ENCODE measurements around the gene SENP7. TPM values are rescaled to one million over a fixed set of nuclear protein-coding genes. Genes with fewer than 3 reads are reported as not detected.

SENP7 gene
- total RNA-seq, 4 donors from 2014 or later, result 5.3 to 16.8 (median 5.9) TPM

DNA sequence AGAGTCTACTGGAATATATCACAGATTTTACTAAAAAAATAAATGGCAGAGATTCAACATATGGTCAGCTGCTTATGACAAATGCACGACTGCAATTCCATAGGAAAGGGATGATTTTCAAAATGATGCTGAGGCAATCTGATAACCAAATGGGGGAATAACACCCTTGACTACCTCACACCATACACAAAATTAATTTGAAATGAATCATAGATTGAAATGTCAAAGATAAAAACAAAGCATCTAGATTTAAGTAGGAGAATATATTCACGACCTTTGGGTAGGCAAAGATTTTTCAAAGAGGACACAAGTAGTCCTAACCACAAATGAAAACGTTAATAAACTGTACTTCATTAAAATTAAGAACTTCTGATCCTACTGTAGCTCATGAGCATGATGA is 11.2 kb downstream of the SENP7 start:
- ATAC-seq, result no peak

DNA sequence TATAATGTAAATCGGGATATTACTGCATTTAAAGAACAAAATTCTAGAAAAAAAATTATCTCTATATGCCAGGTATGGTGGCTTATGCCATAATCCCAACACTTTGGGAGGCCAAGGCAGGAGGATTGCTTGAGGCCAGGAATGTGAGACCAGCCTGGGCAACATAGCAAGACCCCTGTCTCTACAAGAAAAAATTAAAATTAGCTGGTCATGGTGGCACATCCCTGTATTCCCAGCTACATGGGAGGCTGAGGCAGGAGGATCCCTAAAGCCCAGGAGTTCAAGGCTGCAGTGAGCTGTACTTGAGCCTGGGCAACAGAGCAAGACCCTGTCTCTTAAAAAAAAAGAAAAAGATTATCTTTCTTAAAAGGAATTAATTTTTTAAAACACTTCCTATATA is 12.8 kb downstream of the SENP7 start:
- TF ChIP-seq, protein P1, sequence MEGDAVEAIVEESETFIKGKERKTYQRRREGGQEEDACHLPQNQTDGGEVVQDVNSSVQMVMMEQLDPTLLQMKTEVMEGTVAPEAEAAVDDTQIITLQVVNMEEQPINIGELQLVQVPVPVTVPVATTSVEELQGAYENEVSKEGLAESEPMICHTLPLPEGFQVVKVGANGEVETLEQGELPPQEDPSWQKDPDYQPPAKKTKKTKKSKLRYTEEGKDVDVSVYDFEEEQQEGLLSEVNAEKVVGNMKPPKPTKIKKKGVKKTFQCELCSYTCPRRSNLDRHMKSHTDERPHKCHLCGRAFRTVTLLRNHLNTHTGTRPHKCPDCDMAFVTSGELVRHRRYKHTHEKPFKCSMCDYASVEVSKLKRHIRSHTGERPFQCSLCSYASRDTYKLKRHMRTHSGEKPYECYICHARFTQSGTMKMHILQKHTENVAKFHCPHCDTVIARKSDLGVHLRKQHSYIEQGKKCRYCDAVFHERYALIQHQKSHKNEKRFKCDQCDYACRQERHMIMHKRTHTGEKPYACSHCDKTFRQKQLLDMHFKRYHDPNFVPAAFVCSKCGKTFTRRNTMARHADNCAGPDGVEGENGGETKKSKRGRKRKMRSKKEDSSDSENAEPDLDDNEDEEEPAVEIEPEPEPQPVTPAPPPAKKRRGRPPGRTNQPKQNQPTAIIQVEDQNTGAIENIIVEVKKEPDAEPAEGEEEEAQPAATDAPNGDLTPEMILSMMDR (IDR thresholded peaks at IDR 0.05 in 4 of 5, conservative IDR thresholded peaks at IDR 0.05 in 1 of 5), result no peak
- TF ChIP-seq POLR2A (IDR thresholded peaks at IDR 0.05), result no peak
- Histone ChIP-seq H3K4me3 (no peak overlapping the region), H3K9me3 (no peaks in the 10 kb centered on the region), H3K4me1 (no peaks in the 10 kb centered on the region), H3K27ac (no peak overlapping the region), H3K36me3 (peaks cover 0 to 13% of the 10 kb centered on the region in 2 donors), H3K27me3 (no peaks in the 10 kb centered on the region)
- in situ Hi-C loops (cut with MboI; ENCODE audit: low sequenced_read_pairs in 4 of 4), result no loop called here
- ATAC-seq (no peak), DNase-seq (no peak)
- intact Hi-C loops (cut with DNase I; ENCODE audit: low total_unique reads), result no loop called here

More for the DNA sequence above, 11.2 kb downstream of the SENP7 start:
- no peak for DNase-seq
- intact Hi-C loops (cut with DNase I; ENCODE audit: low total_unique reads), result no loop called here
- H3K4me3 ChIP-seq, result no peak overlapping the region
- TF ChIP-seq, protein P1 (IDR thresholded peaks at IDR 0.05 in 4 of 5, conservative IDR thresholded peaks at IDR 0.05 in 1 of 5), result no peak
- no peak for TF ChIP-seq POLR2A (IDR thresholded peaks at IDR 0.05)
- H3K27ac ChIP-seq, result no peak overlapping the region
- peaks cover 0 to 13% of the 10 kb centered on the region in 2 donors for H3K36me3 ChIP-seq
- in situ Hi-C loops (cut with MboI; ENCODE audit: low sequenced_read_pairs in 4 of 4), result no loop called here
- H3K27me3 ChIP-seq, result no peaks in the 10 kb centered on the region
- no peaks in the 10 kb centered on the region for H3K9me3 ChIP-seq
- H3K4me1 ChIP-seq, result no peaks in the 10 kb centered on the region

DNA sequence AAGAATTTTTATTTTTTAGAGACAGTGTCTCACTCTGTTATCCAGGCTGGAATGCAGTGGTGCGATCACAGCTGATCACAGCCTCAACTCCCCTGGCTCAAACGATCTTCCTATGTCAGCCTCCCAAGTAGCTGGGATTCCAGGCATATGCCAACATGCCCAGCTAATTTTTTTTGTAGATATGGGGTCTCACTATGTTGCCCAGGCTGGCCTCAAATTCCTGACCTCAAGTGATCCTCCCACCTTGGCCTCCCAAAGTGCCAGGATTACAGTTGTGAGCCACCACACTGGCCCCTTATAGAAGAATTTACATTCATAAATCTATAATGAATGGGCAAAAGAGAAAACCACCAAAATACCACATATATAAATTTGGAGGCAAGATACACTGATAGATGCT is 15.2 kb downstream of the SENP7 start:
- TF ChIP-seq, protein P1 (IDR thresholded peaks at IDR 0.05 in 4 of 5, conservative IDR thresholded peaks at IDR 0.05 in 1 of 5), result no peak
- no peak for TF ChIP-seq POLR2A (IDR thresholded peaks at IDR 0.05)
- peaks cover 0 to 12% of the 10 kb centered on the region in 2 donors for H3K36me3 ChIP-seq
- H3K27me3 ChIP-seq, result no peaks in the 10 kb centered on the region
- no peak for DNase-seq
- no peaks in the 10 kb centered on the region for H3K4me1 ChIP-seq
- intact Hi-C loops (cut with DNase I; ENCODE audit: low total_unique reads) (no loop called here), in situ Hi-C loops (cut with MboI; ENCODE audit: low sequenced_read_pairs in 4 of 4) (no loop called here)
- H3K27ac ChIP-seq, result no peak overlapping the region
- H3K4me3 ChIP-seq, result no peak overlapping the region
- no peaks in the 10 kb centered on the region for H3K9me3 ChIP-seq
- ATAC-seq, result no peak

DNA sequence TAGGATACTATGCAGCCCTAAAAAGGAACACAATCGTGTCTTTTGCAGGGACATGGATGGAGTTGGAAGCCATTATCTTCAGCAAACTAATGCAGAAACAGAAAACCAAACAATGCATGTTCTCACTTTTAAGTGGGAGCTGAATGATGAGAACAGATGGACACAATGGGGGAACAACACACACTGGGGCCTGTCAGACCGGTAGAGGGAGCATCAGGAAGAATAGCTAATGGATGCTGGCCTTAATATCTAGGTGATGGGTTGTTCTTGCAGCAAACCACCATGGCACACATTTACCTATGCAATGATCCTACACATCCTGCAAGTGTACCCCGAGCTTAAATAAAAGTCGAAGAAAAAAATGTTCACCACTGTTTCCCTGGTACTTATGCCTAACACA is 17.5 kb downstream of the SENP7 start:
- intact Hi-C loops (cut with DNase I; ENCODE audit: low total_unique reads) (no loop called here), in situ Hi-C loops (cut with MboI; ENCODE audit: low sequenced_read_pairs in 4 of 4) (no loop called here)
- no peaks in the 10 kb centered on the region for H3K9me3 ChIP-seq
- H3K27ac ChIP-seq, result no peak overlapping the region
- no peak overlapping the region for H3K4me3 ChIP-seq
- no peak for TF ChIP-seq POLR2A (IDR thresholded peaks at IDR 0.05)
- TF ChIP-seq, protein P1 (IDR thresholded peaks at IDR 0.05 in 4 of 5, conservative IDR thresholded peaks at IDR 0.05 in 1 of 5), result no peak
- no peaks in the 10 kb centered on the region for H3K27me3 ChIP-seq
- peaks cover 0 to 17% of the 10 kb centered on the region in 2 donors for H3K36me3 ChIP-seq
- ATAC-seq, result no peak
- no peak for DNase-seq
- H3K4me1 ChIP-seq, result no peaks in the 10 kb centered on the region

All from gastrocnemius medialis (tissue), 4 donors.